ENCODE data around the gene SLC36A4.
"Not testable (repeated sequence)": the region's sequence is repeated elsewhere in the genome, so short reads cannot be mapped to it uniquely, and the experiment has no call there.

The SLC36A4 gene

DNA sequence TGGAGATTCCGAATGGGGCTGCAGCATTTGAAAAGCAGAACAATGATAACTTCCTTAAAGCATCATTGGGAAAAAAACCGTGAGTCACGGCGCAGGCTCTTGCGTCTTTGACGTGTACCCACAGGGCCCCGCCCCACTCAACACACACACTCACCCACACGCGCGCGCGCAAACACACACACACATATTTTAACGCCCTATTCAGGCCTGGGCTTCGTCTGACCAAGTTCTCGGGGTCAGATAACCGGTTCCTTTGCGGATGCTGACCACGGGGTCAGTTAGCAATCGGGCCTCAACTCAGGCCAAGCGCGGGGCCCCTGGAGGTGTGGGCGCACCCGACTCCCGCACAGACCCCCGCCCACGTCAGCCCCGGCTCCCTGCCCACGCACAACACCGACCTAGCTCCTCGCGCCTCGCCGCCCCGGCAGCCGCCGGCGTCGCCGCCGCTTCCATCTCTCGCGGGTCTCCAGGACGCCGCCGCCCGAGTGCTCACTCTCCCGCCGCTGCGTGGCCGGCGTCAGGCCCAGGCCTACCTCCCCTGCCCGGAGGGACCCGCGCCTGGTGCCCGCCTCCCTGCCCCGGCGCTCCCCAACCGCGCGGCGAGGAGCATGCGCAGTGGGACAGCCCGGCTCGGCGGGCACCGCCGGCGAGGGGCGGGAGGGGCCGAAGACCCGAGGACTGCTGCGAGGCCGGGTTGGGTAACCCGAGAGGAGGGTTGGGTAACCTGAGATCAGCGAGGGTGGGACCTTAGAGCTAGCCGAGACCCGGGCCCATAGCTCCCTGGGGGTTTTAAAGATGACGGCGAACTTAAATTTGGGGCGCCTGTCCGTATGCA, at the start of gene SLC36A4:
TSS of gene SLC36A4 (minus strand) at position 612 of the 835 bp plus-strand sequence. CDS start at position 453, 159 bp downstream.
- DNase-seq: peak; percentile 65

DNA sequence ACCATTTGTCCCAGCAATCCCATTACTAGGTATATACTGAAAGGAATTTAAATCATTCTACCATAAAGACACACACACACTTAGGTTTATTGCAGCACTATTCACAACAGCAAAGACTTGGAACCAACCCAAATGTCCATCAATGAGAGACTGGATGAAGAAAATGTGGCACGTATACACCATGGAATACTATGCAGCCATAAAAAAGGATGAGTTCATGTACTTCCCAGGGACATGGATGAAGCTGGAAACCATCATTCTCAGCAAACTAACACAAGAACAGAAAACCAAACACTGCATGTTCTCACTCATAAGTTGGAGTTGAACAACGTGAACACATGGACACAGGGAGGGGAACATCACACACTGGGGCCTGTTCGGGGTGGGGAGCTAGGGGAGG, 49.0 kb upstream of the SLC36A4 start:
- not testable (repeated sequence) for DNase-seq

DNA sequence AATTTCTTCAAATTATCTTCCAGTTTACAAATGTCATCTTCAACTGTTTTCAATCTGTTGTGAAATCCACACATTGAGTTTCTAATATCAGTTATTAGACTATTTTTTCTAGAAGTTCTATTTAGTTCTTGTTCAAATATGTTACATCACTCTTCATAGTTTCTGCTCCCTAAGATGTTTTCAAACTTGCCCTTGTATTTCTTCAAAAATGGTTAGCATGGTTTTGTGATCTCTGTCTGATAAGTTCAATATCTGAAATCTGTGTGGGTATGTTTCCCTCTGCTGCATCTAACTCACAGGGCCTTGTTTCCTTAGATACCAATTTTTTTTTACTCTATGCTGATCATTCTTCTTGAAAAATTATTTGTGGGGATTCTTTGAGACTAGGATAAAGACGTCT, 46.2 kb upstream of the SLC36A4 start:
- no peak for DNase-seq

DNA sequence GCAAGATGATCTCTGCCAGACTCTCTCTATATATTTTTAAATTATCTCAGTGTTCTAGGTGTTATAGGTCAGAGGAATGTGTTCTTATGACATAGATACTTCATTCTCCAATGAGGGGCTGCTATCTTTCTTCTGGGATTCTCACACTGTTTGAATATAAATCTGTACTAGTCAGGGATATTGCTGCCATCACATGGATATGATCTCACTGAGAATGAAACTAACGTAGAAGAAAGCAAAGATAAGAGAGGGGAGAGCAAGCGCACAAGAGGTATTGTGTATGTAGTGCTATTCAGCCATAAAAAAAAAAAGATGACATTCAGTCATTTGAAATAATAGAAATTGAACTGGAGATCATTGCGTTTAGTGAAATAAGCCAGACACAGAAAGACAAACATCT, 42.2 kb upstream of the SLC36A4 start:
- no peak for DNase-seq

DNA sequence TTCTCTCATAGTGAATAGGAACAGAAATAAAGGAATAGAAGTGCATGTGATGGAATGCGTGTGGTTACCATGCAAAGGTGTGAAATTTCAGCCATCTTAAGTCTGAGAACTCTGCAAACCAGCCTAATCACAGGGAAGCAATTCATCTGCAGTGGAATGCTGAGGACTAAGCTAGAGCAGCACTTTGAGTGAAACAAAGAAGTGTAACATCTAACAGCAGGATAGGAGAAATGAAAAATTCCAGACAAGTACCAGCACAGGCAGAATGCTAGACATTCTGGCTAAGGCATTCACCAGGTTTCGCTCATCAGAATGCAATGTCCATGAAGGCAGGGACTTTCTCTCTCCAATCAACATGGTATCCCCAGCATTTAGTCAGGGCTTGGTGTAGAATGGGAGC, 41.2 kb upstream of the SLC36A4 start:
- DNase-seq: no peak

DNA sequence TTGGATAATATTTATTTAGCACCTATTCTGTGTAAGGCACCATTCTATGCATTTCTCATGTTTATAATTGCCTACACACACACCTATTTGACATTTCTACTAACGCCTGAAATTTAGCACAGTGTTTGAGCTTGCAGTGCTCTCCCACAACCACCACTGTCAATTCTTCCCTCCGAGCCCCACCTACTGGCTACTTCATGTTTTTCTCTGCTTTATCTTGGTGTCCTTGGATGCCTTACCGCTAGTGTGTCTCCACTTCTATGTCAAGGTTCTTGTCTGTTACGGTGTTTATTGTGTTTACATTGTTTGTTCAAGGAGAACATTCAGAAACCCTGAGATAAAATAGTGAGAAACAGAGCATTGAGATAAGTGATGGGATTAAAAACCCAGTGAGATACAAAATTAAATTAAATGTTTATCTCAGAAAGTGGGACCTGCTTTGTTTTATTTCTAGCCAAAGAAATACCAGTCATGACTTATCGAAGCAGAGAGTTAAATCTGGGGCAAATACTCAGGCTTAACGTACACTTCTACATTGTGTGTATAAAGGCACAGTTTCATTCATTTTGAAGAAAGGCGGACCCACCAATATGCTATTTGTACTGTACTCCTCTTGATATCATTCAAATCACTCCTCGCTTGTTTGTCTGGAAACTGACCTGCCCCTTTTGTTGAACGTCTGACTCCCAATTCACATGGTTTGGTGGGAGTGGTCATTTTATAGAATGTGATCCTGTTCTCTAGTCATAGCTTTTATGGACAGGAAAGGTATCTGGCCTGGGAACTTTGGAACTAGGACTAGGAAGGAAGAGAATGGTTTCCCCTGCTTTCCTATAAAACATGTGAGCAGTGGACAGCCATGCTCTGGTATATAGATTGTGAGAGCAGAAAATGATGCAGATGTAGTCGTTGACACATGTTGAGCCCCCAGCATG, 39.2 kb upstream of the SLC36A4 start:
- no peak for DNase-seq

DNA sequence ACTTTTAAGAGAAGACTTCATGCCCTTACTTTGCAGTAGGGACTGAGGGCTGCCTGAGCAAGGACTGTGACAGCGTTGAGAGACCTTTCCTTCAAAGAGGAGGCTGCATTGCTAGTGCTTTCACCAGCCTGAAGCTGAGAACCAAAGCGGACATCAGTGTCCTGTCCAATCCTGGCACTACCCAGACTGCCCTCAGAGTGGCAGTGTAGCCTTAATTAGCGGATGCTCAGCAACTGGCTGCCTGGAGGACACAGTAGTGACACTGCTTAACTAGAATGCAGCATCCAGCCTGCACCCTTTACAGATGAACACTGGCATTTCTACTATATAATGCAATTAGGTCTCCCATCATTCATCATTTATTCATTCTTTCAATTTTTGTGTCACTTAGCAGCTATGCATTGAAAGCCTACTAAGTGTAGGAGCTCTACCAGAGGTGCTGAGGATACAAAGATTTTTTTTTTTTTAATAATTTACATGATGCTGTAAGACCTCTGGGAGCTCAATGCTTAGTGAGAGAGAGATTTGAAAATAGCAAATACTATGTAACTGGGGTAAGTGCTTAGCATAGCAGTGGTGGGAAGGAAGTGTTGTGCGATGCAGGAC, 36.9 kb upstream of the SLC36A4 start:
- peak; percentile 73 for DNase-seq

DNA sequence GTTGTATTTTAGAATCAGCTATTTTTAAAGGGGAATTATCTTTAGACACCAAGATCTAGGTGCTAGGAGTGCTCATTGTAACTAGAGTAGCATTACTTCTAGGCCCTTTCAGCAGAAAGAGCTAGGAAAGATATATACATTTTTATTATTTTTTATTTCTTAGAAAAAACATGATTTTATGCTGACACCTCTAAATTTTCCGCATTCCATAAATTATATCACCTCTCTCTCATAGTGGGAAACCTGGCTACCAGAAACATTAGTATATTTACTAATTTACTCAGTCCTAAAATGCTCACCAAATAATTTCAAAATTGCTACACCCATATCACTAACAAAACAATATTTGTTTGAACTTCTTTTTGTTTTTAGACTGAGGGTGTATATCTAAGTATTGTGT, 32.1 kb upstream of the SLC36A4 start:
- DNase-seq: no peak

DNA sequence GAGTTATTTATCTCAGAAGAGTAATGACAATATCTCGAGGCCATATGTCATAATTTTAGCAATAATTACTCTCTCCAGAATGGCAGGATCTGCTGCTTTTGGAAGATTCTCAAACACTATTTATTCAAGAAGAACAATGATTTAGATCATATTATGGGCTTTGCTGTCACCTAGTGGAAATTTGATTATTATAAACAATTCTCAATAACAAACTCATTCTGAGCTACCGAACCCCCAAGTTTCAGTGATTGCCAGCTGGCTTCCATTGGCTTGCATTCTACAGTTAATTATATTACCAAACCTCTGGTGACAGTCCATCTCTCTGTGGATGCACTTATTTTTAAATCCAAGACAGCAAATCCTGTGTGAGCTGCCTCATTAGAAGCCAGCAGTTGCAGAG, 27.9 kb upstream of the SLC36A4 start:
- peak; percentile 21 for DNase-seq

DNA sequence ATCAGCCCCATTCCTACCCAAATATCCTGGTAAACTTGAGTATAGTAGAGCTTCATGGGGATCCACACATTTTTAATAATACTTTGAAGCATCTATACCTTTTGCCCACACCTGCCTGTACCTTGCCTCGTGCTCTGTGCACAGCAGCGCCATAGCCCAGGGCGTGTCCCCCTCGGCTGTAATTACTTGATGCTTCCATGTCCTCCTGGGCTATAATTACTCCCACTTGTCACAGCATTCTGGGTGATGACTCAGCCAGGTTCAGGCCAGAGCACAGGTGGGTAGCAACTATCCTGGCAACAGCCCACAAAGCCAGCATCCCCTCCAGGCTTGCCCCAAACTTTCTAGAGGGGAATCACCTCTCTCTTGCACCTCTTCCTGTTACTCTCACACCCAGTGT, 23.7 kb upstream of the SLC36A4 start:
- peak; percentile 72 for DNase-seq

DNA sequence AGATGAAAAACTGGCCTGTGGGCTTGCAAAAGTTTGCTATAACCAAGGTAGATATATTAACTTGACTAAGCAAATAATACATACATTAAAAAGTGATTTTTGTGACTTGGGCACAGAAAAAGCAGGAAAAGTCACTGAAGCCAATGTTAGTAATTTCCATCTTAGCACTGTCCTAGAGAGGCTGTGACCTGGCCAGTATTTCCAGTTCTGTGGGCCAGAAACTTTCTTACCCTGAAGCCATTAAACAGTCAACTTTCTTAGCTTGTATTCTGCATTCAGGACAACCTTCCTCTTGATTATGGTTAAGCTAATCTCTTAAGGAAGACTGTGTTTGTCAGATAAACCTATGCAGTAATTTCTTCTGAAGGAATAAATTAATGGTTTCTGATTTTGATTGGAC, 22.3 kb upstream of the SLC36A4 start:
- no peak for DNase-seq

DNA sequence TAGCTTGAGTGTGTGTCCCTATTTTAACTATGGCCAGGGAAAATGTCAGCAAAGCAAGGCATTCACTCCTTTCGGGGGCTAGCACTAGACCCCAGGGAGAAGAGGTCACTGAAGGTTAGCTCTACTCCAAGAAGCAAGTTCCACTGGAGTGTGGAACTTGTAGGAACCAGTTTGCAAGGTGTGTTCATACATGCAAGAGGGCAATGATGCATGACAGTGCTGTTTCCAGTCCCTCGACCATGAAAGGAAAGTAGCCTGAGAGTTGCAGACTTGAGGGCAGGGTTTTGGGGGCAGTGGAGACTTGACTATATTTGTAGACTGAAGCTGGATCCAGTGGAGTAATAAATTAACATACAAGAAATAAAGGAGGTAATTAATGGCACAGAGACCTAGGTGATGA, 21.6 kb upstream of the SLC36A4 start:
- peak; percentile 65 for DNase-seq

DNA sequence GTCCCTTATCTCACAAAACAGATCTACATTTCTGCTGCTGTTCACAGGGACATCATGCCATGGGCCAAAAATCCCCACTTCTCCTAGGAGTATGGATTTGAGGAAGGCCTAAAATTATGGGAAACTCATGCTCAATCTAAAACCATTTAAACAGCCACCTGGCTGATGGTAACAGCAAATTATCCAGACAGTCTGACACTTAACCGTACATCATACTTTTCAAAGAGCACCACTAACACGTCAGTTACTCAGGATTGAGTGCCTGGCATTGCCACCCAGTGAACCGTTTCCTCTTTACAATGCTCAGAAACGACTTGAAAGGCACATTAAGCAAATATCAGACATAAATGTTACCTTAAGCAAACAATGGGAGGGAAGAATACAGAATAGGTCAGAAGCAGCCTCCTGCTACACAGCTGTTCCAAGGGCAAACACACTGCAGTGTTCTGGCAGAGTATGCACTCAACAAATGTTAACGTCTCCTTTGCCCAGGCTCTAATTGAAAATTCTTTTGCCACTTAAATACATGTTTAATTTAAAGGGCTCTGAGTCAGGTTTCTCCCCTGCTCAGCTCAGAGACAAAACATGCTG, 18.8 kb upstream of the SLC36A4 start:
- peak; percentile 98 for DNase-seq

DNA sequence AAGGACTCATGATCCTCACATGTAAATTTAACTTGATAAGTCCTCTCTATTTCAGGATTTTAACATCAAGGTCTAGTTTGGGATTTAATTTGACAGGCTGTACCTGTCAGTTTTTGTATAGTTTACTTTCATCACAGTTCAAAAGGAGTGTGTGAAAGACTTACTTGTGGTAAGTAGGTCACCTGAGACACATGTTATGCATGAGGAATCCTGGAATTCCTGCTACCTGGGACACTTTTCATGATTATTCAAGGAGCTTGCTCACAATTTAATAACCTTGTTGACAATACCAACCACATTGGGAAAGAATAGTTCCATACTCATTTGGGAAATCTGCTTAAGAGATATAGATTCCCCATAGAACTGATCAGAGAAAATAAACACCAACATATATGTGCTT, 15.8 kb upstream of the SLC36A4 start:
- no peak for DNase-seq

DNA sequence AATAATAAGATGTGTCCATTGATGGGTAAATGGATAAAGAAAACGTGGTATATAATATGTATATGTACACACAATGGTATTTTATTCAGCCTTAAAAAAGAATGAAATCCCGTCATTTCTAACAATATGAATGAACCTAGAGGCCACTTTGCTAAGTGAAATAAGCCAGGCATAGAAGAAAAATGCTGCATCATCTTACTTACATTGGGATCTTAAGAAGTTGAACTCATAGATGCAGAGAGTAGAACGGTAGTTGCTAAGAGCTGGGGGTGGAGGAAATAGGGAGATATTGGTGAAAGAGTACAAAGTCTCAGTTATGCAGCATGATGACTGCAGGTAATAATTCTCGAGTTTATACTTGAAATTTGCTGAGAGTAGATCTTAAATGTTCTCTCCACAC, 14.3 kb upstream of the SLC36A4 start:
- DNase-seq: no peak

DNA sequence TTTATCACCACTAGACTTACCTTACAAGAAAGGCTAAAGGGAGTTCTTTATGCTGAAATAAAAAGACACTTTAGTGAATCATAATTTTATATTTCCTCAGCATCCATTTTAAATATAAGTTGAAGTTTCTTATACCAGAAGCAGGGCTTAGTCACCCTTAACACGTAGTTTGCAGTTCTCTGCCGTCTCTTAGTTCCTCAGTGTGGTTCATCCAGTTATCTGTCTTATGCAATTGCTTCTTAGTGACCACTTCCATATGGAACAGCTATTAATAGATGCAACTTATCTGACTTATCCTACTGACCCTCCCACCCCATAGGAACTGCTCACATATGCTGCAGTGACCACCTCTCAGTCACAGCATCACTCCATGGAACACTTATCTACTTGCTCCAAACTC, 11.7 kb upstream of the SLC36A4 start:
- DNase-seq: no peak

DNA sequence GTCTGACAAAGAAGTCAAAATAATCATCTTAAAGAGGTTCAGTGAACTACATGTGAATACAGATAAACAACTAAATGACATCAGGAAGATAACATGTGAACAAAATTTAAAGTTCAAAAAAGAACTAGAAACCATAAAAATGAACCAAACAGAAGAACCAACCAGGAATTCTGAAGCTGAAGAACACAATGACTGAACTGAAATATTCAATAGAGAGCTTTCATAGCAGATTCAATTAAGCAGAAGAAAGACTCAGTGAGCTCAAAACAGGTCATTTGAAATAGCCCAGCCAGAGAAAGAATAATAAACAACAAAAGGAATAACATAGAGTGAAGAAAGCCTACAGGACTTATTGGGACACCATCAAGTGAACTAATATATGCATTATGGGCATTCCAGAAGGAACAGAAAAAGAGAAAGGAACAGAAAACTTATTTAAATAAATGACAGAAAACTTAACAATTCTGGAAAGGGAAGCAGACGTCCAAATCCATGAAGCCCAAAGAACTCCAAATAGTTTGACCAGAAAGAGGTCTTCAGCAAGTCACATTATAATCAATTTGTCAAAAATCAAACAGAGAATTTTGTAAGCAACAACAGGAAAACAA, 11.0 kb upstream of the SLC36A4 start:
- DNase-seq: no peak

DNA sequence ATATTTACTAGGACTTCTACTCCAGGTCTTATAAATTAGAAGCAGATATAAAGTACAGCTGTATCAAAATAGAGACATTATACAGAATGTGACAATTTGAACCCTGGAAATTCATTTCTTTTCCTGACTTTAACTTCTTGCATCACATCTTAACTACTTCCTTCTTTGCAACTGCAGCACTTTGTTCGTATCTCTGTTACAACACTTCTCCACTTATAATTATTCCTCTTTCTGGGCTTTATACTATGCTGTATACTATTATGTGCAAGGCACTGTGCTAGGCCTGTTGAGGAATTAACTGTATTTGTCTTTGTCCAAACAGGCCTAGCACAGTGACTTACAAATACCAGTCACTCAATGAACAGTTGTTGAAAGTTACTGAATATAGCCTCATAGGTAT, 1.8 kb upstream of the SLC36A4 start:
- DNase-seq: no peak

DNA sequence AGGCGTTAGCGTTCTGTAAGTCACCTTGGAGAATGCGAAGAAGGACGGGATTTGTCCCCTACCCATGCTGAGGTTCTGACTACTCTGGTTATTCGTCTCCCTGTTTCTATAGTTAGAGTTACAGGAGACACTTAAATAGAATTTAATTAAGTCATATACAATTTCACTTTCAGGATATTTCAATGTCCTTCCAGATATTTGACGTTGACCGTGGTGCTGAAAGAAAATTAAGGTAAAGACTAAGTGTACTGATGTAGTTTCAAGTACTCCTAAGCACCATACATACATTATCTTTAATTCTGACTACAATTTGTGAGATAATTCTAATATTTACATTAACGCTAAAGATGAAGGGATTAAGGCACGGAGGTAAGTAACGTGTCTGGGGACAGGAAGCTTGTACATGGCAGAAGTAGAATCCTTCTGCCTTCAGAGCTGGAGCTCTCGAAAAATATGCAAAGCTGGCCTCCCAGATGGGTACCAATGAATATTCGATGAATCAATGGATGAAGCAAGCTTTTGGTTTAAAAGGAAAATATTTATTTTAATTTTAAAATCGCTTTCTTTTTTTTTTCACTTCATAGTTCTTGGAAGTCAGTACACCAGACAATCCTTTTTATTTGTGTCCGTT, 539 bp upstream of the SLC36A4 start:
- DNase-seq: no peak

DNA sequence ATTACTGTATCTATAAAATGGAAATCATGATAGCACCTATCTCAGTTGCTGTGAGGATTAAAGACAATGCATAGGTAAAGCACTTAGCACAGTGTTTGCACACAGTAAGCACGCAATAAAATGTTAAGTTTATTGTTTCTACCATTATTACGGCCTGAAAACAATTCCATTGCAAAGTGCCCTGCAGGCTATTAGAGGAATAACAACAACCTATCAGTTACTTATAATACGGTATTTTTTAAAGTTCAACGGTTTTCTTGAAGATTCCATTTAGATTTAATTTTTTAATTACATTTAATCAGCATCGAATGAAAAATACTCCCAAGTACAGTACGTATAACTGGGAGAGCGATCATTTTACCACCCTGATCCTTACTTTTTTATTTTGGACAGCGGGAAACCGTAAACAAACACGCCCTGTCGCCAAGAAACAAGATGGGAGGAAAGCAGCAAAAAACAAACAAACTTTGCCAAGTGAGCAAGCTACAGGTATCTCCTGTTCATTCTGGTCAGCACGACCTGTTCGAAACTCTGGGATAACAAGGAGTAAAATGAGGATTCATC, 893 bp downstream of the SLC36A4 start:
- no peak for DNase-seq

DNA sequence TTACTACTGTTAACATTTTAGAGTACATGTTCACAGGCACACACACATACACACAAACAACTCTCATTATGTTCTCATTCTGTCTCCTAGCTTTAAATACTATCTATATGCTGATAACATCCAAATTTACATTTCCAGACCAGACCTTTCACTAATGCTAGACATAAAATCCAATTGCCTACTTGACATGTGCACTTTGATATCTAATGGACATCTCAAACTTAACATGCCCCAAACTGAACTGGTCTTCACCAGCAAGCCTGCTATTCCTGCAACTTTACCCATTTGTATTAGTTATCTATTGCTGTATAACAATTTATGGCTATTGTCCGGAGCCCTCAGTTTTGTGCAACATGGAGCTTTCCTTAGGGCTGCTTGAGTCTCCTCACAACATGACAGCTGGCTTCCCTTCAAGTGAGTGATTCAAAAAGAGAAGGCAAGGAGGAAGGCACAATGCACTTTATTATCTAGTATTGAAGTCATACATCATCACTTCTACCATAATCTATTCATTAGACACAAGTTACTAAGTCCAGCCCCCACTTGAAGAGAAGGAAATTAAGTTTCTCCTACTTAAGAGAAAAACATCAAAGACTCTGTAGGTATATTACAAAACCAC, 3.0 kb downstream of the SLC36A4 start:
- DNase-seq: no peak

Data from NCI-H187 treated with DMSO at 0.1 percent for 48 hours (cell line).